GM13976 (cell line): Measurements from ENCODE around the gene RIT1.

Experiments used
- DNase-seq: peaks from one replicate; pipeline ENCODE4 v3.0.0; 2012; ENCODE audit warnings: low spot score
- in situ Hi-C: fragments of 300-500 bp; cut with MboI; formaldehyde crosslinking; loops from one replicate; pipeline ENCODE4 v1.12.0; 2022; ENCODE audit warnings: low sequenced_read_pairs, mixed read lengths, inconsistent platforms; ENCODE audit not compliant: unreplicated experiment
- TF ChIP-seq, protein P1 (sequence below): IDR thresholded peaks from 2 replicates; pipeline ENCODE4 v1.5.1; 2012; ENCODE audit warnings: borderline replicate concordance, mild to moderate bottlenecking; ENCODE audit not compliant: insufficient read depth; ENCODE audit errors: extremely low read depth, missing control alignments, control extremely low read depth

RIT1 gene

DNA sequence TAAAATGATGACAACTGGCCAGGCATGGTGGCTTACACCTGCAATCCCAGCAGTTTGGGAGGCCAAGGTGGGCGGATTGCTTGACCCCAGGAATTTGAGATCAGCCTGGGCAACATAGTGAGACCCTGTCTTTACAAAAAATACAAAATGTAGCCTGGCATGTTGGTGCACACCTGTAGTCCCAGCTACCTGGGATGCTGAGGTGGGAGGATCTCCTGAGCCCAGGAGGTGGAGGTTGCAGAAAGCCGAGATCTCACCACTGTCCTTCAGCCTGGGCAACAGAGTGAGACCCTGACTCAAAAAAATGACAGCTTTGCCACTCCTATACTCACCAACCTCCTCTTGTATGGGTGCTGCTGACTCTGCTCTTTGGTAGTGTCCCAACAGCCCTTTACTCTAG lies 33.2 kb downstream of the RIT1 start:
- in situ Hi-C loops: no loop called here
- TF ChIP-seq, protein P1, sequence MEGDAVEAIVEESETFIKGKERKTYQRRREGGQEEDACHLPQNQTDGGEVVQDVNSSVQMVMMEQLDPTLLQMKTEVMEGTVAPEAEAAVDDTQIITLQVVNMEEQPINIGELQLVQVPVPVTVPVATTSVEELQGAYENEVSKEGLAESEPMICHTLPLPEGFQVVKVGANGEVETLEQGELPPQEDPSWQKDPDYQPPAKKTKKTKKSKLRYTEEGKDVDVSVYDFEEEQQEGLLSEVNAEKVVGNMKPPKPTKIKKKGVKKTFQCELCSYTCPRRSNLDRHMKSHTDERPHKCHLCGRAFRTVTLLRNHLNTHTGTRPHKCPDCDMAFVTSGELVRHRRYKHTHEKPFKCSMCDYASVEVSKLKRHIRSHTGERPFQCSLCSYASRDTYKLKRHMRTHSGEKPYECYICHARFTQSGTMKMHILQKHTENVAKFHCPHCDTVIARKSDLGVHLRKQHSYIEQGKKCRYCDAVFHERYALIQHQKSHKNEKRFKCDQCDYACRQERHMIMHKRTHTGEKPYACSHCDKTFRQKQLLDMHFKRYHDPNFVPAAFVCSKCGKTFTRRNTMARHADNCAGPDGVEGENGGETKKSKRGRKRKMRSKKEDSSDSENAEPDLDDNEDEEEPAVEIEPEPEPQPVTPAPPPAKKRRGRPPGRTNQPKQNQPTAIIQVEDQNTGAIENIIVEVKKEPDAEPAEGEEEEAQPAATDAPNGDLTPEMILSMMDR: no peak
- no peak for DNase-seq

- in situ Hi-C loops: no loop called here
- TF ChIP-seq, protein P1: no peak
- DNase-seq: no peak
Measured at GRCh38 chr1:155873860-155874259, 37.3 kb downstream of the RIT1 start.

- in situ Hi-C loops: no loop called here
- TF ChIP-seq, protein P1: no peak
- DNase-seq: no peak
Measured at GRCh38 chr1:155872527-155872926, 38.6 kb downstream of the RIT1 start.

DNA sequence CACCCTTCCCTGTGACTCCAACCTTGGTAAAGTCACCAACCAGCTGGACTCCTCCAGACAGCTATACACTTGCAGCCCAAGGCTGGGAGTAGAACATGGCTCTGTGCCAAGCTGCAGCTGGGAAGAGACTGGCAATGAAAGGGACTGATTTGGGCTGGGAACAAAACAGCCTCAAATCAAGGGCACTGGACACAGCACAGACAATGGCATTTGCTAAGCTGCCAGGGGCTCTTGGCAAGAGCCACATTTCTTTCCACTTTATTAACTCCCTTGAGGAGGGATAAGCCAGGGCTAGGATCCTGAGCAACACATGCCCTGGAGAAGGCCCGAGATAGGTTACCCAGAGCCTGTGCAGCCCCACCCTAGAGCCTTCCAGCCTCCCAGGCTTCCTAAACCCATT lies 39.8 kb downstream of the RIT1 start:
- DNase-seq: peak; percentile 2
- in situ Hi-C loops: no loop called here
- TF ChIP-seq, protein P1: no peak

- TF ChIP-seq, protein P1: no peak
- in situ Hi-C loops: no loop called here
- no peak for DNase-seq
Measured at GRCh38 chr1:155867766-155868165, 43.4 kb downstream of the RIT1 start.

- in situ Hi-C loops: no loop called here
- no peak for DNase-seq
- TF ChIP-seq, protein P1: no peak
Measured at GRCh38 chr1:155864393-155864792, 46.8 kb downstream of the RIT1 start.

- no peak for DNase-seq
- in situ Hi-C loops: no loop called here
- TF ChIP-seq, protein P1: no peak
Measured at GRCh38 chr1:155861896-155862295, 49.3 kb downstream of the RIT1 start.
